Activated CD8-positive, alpha-beta memory T cell treated with anti-CD3 and anti-CD28 coated beads, Interleukin-2, amount 50 U/mL, for 4 hours (primary cell): ENCODE data around the gene SORCS2.

Experiments used
- DNase-seq: peaks from one replicate; pipeline ENCODE4 v3.0.0-alpha.2; 2020

Gene SORCS2

GRCh38 chr4:7309181-7309580 is 116.8 kb downstream of the SORCS2 start:
- DNase-seq, result no peak

GRCh38 chr4:7309636-7310390 is 117.5 kb downstream of the SORCS2 start:
- DNase-seq, result no peak

- no peak for DNase-seq
These were observed 118.1 kb downstream of the SORCS2 start for GRCh38 chr4:7310451-7310850.

GRCh38 chr4:7311205-7311604 is 118.9 kb downstream of the SORCS2 start:
- no peak for DNase-seq

- no peak for DNase-seq
These were observed 120.4 kb downstream of the SORCS2 start for GRCh38 chr4:7312691-7313090.

GRCh38 chr4:7313347-7313811 is 121.0 kb downstream of the SORCS2 start:
- DNase-seq, result no peak

- DNase-seq, result no peak
These were observed 121.7 kb downstream of the SORCS2 start for GRCh38 chr4:7313991-7314390.

GRCh38 chr4:7315286-7315685 is 122.9 kb downstream of the SORCS2 start:
- DNase-seq, result no peak

GRCh38 chr4:7315935-7316334 is 123.6 kb downstream of the SORCS2 start:
- DNase-seq, result no peak

- DNase-seq, result no peak
These were observed 126.7 kb downstream of the SORCS2 start for GRCh38 chr4:7319024-7319423.

GRCh38 chr4:7320206-7320797 is 128.0 kb downstream of the SORCS2 start:
- DNase-seq, result no peak

- no peak for DNase-seq
These were observed 130.0 kb downstream of the SORCS2 start for GRCh38 chr4:7322166-7322991.

- no peak for DNase-seq
These were observed 131.1 kb downstream of the SORCS2 start for GRCh38 chr4:7323461-7323871.

- DNase-seq, result no peak
These were observed 131.7 kb downstream of the SORCS2 start for GRCh38 chr4:7323872-7324650.

- peak; percentile 19 for DNase-seq
These were observed 132.3 kb downstream of the SORCS2 start for GRCh38 chr4:7324651-7325121.

- DNase-seq, result no peak
These were observed 133.2 kb downstream of the SORCS2 start for GRCh38 chr4:7325541-7325940.

GRCh38 chr4:7326306-7326692 is 134.0 kb downstream of the SORCS2 start:
- DNase-seq, result no peak

GRCh38 chr4:7326693-7327340 is 134.5 kb downstream of the SORCS2 start:
- no peak for DNase-seq

- DNase-seq, result no peak
These were observed 135.1 kb downstream of the SORCS2 start for GRCh38 chr4:7327341-7327885.

GRCh38 chr4:7328162-7328912 is 136.0 kb downstream of the SORCS2 start:
- DNase-seq, result no peak
